Measurements from ENCODE around the gene PRM1. TPM values are rescaled to one million over a fixed set of nuclear protein-coding genes. Genes with fewer than 3 reads are reported as not detected.
"Not testable (repeated sequence)": the region's sequence is repeated elsewhere in the genome, so short reads cannot be mapped to it uniquely, and the experiment has no call there.

Gene PRM1
- polyA plus RNA-seq, 10 donors = not detected

GRCh38 chr16:11298143-11298900 is 17.2 kb upstream of the PRM1 start:
- no peak for DNase-seq

DNA sequence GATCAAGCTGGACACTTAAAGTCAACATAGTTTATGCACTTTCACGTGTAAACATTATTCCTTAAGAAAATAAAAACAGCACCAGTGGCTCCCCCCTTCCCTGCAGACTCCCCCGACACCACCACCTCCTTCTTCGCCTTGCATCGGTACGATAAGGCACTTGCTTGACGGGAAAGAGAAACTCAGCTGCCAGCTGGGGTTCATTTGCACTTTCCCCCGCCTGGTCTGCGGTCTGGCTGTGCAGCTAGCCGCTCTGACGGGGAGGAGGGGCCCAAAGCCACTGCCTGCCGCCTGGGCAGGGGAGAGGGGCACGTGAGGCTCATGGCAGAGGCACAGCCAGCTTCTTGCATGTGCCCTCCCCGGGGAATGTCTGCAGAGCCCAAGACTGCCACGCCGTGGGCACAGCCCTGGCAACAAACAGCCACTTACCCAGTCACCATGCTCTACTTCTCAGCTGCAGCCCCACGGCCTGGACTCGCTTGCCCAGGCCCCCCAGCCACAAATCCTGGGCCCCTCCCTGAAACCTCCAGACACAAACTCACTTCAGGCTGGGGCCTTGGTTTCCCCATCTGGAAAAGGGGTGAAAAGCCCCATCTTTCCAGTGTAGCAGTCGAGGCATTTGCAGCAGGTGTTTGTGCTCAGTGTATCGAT is 16.5 kb upstream of the PRM1 start:
- DNase-seq = peak; percentile 33 to 54 (median 42)

DNA sequence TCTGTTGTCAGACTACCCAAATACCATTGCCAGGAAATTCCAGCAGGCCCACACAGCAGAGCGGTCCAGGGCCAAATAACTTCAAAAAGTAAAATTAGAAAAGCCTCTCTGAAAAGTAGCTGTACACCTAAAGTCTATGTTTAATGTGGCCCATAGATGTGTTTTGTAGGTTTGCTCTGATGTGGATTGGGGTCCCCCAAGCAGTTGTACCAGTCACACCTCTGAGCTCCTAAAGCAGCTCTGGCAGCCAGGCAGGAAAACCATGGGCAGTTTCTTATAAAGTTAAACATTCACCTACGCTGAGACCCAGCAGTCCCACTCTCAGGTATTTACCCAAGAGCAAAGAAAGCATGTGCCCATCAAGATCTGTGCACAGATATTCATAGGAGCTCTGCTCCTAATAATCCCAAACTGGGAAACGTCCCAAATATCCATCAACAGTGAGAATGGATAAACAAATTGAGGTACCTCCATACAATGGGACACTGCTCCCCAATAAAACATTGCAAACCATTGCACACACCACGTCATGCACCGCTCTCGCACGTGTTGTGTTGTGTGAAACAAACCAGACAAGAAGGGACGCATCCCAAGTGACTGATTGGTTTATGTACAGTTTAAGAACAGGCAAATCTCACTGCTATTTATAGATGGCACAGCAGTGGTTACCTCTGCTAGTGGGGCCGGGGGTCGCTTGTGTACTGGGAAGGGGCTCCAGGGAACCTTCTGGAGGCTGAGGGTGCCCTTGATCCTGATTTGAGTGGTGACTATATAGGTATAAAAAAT is 15.8 kb upstream of the PRM1 start:
- no peak for DNase-seq

GRCh38 chr16:11296351-11296705 is 15.2 kb upstream of the PRM1 start:
- DNase-seq = no peak

DNA sequence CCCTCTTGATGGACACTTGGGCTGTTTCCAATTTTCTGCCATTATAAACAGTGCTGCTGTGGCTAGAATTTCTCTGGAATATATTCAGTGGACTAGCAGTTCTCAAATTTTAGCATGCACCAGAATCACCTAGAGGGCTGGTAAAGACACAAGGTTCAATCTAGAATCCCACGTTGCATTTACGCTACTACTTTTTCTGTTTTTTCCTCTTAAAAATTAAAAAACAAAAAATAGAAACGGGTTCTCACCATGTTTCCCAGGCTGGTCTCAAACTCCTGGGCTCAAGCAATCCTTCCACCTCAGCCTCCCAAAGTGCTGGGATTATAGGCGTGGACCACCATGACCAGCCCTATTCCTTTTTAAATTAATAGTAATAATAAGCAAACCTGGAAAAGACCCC is 14.5 kb upstream of the PRM1 start:
- DNase-seq = no peak

DNA sequence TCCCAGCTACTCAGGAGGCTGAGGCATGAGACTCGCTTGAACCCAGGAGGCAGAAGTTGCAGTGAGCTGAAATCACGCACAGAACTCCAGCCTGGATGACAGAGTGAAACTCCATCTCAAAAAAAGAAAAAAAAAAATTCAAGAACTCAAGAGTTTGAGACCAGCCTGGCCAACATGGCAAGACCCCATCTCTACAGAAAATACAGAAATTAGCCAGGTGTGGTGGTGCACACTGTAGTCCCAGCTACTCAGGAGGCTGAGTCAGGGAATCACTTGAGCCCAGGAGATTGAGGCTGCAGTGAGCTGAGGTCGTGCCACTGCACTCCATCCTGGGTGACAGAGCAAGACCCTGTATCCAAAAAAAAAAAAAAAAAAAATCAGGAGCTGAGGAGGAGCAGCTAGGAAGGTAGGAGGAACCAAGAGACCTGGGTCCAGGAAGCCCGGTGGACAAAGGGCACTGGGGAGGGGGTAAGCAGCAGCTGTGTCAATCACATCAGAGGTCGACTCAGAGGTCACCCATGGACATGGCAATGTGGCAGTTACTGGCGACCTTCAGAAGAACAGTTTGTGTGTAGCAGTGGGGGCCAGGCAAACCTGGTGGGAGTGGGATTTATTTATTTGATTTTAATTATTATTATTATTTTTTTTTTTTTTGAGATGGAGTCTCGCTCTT is 11.1 kb upstream of the PRM1 start:
- DNase-seq = no peak

DNA sequence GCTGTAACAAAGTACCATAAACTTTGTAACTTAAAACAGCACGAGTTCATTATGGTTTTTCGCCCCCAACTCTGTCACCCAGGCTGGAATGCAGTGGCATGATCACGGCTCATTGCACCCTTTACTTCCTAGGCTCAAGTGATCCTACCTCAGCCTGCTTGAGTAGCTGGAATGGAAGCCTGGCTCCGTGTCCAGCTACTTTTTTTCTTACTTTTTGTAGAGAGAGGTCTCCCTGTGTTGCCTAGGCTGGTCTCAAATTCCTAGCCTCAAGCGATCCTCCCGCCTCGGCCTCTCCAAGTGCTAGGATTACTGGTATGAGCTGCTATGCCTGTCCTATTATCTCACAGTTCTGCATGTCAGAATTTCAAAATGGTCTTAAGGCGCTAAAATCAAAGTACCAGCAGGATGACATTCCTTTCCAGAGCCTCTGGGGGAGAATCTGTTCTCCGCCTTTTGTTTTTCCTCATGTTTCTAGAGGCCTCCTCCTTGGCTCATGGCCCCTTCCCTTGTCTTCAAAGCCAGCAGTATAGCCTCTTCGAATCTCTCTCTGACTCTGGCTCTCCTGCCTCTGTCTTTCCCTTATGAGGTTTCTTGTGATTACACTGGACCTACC is 10.1 kb upstream of the PRM1 start:
- peak in 2 of 3 donors; percentile 21 to 45 for DNase-seq

DNA sequence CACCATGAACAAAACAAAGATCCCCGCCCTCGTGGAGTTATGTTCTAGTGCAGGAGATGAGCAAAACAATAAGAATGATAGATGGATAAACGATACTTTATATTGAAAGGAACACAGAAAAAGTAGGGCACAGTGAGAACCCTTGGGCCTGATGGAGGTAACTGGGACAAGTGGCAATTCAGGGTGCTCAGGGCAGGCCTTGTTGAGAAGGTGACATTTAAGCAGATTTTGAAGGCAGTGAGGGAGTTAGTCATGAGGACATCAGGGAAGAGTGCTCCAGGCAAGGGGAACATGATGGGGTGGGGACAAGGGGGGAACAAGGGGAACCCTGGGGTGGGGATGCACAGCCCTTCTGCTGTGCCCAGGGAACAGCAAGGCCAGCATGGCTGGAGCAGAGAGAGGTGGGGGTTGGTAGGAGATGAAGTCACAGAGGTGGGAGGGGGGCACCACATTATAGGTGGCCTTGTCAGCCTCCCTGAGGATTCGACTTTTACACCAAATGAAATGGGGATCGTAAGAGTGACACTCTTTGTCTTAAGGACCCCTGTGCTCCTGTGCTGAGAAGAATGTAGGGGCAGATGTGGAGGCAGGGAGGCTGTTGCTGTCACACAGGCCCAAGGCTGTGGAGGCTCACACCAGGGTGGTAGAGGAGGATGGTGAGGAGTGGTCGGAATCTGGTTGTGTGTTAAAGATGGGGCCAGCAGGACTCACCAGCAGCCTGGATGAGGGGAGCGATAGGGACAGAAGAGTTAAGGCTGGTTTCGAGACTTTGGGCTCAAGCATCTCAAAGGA is 9.2 kb upstream of the PRM1 start:
- no peak for DNase-seq

- not testable (repeated sequence) for DNase-seq
These were observed 8.6 kb upstream of the PRM1 start for GRCh38 chr16:11289696-11290095.

DNA sequence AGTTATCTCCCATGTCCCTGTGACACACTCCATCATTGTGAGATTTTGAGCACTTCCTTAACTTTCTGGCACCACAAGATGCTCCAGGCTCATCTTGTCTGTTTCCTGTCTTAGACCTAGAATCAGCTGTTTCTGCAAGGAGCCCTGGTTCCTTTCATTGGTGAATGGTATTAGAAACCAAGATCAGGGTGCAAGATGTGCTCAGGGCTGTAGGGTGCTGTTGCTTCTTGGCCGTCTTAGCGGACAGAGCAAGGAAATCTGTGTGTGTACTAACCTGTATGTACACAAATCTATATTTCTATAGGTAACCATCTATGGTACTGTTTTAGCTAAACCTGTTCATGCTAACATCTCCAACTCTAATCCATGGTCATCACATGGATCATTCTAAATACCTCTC is 8.1 kb upstream of the PRM1 start:
- DNase-seq = no peak

DNA sequence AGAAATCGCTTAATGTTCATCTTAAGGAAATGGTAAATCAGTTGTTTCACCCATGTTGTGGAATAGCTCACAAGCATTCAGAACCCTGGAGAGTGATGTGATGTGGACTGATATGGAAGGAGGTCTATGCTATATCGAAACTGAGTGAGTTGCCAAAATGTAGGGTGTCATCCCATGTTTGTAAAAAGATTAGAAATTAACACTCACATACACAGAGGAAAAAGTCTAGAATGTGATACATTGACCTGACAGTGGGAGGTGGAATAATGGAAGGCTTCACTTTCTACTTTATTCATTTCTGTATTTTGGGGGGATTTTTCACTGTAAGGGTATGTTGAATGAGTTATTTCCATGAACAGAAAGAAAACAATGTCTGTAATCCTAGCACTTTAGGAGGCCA is 4.7 kb upstream of the PRM1 start:
- no peak for DNase-seq

GRCh38 chr16:11283820-11284248 is 2.7 kb upstream of the PRM1 start:
- DNase-seq = no peak

DNA sequence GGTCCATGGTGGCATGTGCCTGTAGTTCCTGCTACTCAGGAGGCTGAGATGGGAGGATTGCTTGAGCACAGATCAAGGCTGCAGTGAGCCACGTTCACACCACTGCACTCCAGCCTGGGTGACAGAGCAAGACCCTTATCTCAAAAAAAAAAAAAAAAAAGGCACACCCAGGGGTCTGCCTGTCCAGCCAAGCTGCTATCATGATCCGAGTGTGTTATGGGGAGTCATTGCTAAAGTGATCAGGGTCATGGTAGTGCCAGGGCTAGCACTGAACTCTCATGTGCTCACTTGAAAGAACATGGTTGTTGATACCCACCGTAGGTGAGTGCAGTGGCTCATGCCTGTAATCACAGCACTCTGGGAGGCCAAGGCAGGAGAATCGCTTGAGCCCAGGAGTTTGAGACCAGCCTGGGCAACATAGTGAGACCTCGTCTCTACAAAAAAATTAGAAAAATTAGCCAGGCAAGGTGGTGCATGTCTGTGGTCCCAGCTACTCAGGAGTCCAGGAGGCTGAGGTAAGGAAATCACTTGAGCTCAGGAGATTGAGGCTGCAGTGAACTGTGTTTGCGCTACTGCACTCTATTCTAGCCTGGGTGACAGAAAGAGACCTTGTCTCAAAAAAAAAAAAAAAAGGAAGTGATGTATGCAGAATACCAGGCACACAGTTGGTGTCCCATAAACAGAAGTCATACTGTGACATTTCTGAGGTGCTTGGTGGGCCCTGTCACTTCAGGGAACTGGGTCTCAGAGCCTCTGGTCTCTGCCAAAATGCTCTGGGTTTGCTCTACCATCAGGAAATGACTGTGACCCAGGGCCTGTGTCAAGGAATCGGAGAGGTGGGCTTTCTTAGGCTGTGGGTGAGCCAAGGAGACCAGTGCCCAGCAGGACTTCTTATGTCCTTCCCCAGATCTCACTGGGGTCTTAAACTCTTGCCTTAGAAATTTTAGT is 2.2 kb downstream of the PRM1 start:
- DNase-seq = no peak

GRCh38 chr16:11277607-11278337 is 3.4 kb downstream of the PRM1 start:
- DNase-seq = no peak

GRCh38 chr16:11276896-11277593 is 4.1 kb downstream of the PRM1 start:
- no peak for DNase-seq

- DNase-seq = no peak
These were observed 4.8 kb downstream of the PRM1 start, which contains the start of gene PRM2 for GRCh38 chr16:11276143-11276895. Gene PRM2 (minus strand): TSS chr16:11276480. CDS start chr16:11276370, 110 bp downstream.

GRCh38 chr16:11274964-11275363 is 6.2 kb downstream of the PRM1 start:
- no peak for DNase-seq

All from muscle of back (tissue), 11 donors.